ENCODE results near the gene AKR1B15. TPM values are rescaled to one million over a fixed set of nuclear protein-coding genes. Genes with fewer than 3 reads are reported as not detected.

The AKR1B15 gene
- not detected for total RNA-seq (2013)
- polyA plus RNA-seq: not detected
- not detected in 2 replicates for polyA minus RNA-seq
- 0 to 1.1 (median 0) reads per million in 11 experiments for total RNA-seq

DNA sequence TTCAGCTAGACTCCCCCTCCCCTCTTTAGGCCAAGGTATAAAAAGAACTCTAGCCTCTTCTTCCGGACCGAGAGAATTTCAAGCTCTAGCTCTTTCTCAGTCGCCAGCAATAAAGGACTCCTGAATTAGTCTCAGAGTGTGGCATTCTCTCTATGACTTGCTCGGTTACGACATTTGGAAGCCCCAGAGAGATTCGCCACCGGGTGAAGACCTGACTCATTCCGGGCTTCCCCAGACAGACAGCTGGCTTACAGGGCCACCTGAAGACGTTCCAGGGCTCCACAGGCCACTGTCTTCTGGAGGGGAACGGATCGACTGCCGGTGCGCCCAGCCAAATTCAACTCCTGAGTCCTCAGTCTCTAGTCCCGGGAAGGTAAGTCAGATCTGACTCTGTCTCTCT lies at the start of gene AKR1B15:
Gene AKR1B15 (plus strand): TSS at position 234 of the 400 bp plus-strand sequence. CDS start 15,510 bp downstream, outside the sequence.
- intact Hi-C loops (cut with micrococcal nuclease): loop anchor here in 1 of 2 donors (5.0 kb wide), 1 partner anchor 117 kb away; no protein-coding TSS in a partner anchor
- no peak within 1 kb of the TSS for H3K9ac ChIP-seq (ENCODE audit: insufficient read depth, low read length, poor library complexity, severe bottlenecking)
- no peaks in the 10 kb centered on the region for H3K27me3 ChIP-seq (ENCODE audit: control insufficient read depth in 2 of 2, insufficient read depth in 2 of 2, low read length in 2 of 2)
- Mint-ChIP-seq H3K4me1 (peaks cover 4% of the 10 kb centered on the region), H3K9me3 (no peaks in the 10 kb centered on the region), H3K27ac (no peak within 1 kb of the TSS), H3K4me3 (no peak within 1 kb of the TSS), H3K36me3 (no peaks in the 10 kb centered on the region), H3K27me3 (ENCODE audit: low read depth in 3 of 3) (peaks cover 6 to 9% (median 9%) of the 10 kb centered on the region in 3 donors)
- H3K4me3 ChIP-seq (replicated peaks in 1 of 3; ENCODE audit: low read depth in 2 of 3, low read length in 3 of 3): no peak within 1 kb of the TSS
- H3K36me3 ChIP-seq (replicated peaks in 1 of 2; ENCODE audit: control insufficient read depth in 1 of 2, insufficient read depth in 2 of 2, low read length in 2 of 2): no peaks in the 10 kb centered on the region
- peaks cover 0 to 4% of the 10 kb centered on the region in 2 donors for H3K4me1 ChIP-seq (ENCODE audit: control insufficient read depth in 1 of 2, insufficient read depth in 2 of 2, low read length in 2 of 2)
- H4K20me1 ChIP-seq (ENCODE audit: insufficient read depth, low read length): no peaks in the 10 kb centered on the region
- no peak within 1 kb of the TSS for H2AFZ ChIP-seq (ENCODE audit: insufficient read depth, low read depth, low read length, poor library complexity, severe bottlenecking)
- WGBS (ENCODE audit: insufficient coverage): 71% methylated on average over 14 of the region's 14 CpGs
- no peaks in the 10 kb centered on the region for H3K9me3 ChIP-seq (replicated peaks in 1 of 2; ENCODE audit: control insufficient read depth in 1 of 2, insufficient read depth in 1 of 2, low read length in 2 of 2)
- no peak within 1 kb of the TSS for H3K4me2 ChIP-seq (replicated peaks; ENCODE audit: extremely low read depth, low read length, poor library complexity, severe bottlenecking)
- no peak within 1 kb of the TSS for H3K27ac ChIP-seq (ENCODE audit: low read depth in 1 of 2, low read length in 2 of 2)
- H3K79me2 ChIP-seq (ENCODE audit: insufficient read depth, low read length): no peaks in the 10 kb centered on the region
- TF ChIP-seq, protein P1, sequence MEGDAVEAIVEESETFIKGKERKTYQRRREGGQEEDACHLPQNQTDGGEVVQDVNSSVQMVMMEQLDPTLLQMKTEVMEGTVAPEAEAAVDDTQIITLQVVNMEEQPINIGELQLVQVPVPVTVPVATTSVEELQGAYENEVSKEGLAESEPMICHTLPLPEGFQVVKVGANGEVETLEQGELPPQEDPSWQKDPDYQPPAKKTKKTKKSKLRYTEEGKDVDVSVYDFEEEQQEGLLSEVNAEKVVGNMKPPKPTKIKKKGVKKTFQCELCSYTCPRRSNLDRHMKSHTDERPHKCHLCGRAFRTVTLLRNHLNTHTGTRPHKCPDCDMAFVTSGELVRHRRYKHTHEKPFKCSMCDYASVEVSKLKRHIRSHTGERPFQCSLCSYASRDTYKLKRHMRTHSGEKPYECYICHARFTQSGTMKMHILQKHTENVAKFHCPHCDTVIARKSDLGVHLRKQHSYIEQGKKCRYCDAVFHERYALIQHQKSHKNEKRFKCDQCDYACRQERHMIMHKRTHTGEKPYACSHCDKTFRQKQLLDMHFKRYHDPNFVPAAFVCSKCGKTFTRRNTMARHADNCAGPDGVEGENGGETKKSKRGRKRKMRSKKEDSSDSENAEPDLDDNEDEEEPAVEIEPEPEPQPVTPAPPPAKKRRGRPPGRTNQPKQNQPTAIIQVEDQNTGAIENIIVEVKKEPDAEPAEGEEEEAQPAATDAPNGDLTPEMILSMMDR (IDR thresholded peaks at IDR 0.05): no peak
- DNase-seq: peak in 1 of 3 donors; percentile 42

DNA sequence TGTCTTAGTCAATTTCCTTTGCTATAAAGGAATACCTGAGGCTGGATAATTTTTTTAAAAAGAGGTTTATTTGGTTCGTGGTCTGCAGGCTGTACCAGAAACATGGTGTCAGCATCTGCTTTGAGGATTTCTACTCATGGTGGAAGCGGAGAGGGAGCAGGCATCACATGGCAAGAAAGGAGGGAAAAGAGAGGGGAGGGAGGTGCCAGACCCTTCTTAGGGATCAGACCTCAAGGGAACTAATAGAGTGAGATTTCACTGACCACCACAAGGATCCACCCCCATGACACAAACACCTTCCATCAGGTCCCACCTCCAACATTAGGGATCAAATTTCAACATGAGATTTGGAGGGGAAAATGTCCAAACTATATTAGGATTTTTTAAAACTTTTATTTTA lies 48.5 kb upstream of the AKR1B15 start:
- TF ChIP-seq, protein P1 (IDR thresholded peaks at IDR 0.05): no peak
- no peak overlapping the region for H3K27ac ChIP-seq (ENCODE audit: low read depth in 1 of 2, low read length in 2 of 2)
- H3K79me2 ChIP-seq (ENCODE audit: insufficient read depth, low read length): no peaks in the 10 kb centered on the region
- H3K27me3 ChIP-seq (ENCODE audit: control insufficient read depth in 2 of 2, insufficient read depth in 2 of 2, low read length in 2 of 2): no peaks in the 10 kb centered on the region
- no peak overlapping the region for H2AFZ ChIP-seq (ENCODE audit: insufficient read depth, low read depth, low read length, poor library complexity, severe bottlenecking)
- peaks cover 7% of the 10 kb centered on the region for H3K4me1 Mint-ChIP-seq
- no peaks in the 10 kb centered on the region for H3K36me3 ChIP-seq (replicated peaks in 1 of 2; ENCODE audit: control insufficient read depth in 1 of 2, insufficient read depth in 2 of 2, low read length in 2 of 2)
- H3K9ac ChIP-seq (ENCODE audit: insufficient read depth, low read length, poor library complexity, severe bottlenecking): no peak overlapping the region
- intact Hi-C loops (cut with micrococcal nuclease): no loop called here
- WGBS (ENCODE audit: insufficient coverage): 100% methylated on average over 1 of the region's 2 CpGs
- no peak overlapping the region for H3K4me3 Mint-ChIP-seq
- H3K9me3 ChIP-seq (replicated peaks in 1 of 2; ENCODE audit: control insufficient read depth in 1 of 2, insufficient read depth in 1 of 2, low read length in 2 of 2): no peaks in the 10 kb centered on the region
- peaks cover 0 to 1% (median 0%) of the 10 kb centered on the region in 7 donors for H3K9me3 Mint-ChIP-seq
- H3K27ac Mint-ChIP-seq: no peak overlapping the region
- H3K4me2 ChIP-seq (replicated peaks; ENCODE audit: extremely low read depth, low read length, poor library complexity, severe bottlenecking): no peak overlapping the region
- H3K36me3 Mint-ChIP-seq: no peaks in the 10 kb centered on the region
- H3K4me3 ChIP-seq (replicated peaks in 1 of 3; ENCODE audit: low read depth in 2 of 3, low read length in 3 of 3): no peak overlapping the region
- no peaks in the 10 kb centered on the region for H4K20me1 ChIP-seq (ENCODE audit: insufficient read depth, low read length)
- DNase-seq: no peak
- peaks cover 0 to 5% (median 0%) of the 10 kb centered on the region in 3 donors for H3K27me3 Mint-ChIP-seq (ENCODE audit: low read depth in 3 of 3)
- H3K4me1 ChIP-seq (ENCODE audit: control insufficient read depth in 1 of 2, insufficient read depth in 2 of 2, low read length in 2 of 2): peaks cover 3 to 4% of the 10 kb centered on the region in 2 donors

Data from CD14-positive monocyte (primary cell).